ENCODE results near the gene BCL11A.

DNA sequence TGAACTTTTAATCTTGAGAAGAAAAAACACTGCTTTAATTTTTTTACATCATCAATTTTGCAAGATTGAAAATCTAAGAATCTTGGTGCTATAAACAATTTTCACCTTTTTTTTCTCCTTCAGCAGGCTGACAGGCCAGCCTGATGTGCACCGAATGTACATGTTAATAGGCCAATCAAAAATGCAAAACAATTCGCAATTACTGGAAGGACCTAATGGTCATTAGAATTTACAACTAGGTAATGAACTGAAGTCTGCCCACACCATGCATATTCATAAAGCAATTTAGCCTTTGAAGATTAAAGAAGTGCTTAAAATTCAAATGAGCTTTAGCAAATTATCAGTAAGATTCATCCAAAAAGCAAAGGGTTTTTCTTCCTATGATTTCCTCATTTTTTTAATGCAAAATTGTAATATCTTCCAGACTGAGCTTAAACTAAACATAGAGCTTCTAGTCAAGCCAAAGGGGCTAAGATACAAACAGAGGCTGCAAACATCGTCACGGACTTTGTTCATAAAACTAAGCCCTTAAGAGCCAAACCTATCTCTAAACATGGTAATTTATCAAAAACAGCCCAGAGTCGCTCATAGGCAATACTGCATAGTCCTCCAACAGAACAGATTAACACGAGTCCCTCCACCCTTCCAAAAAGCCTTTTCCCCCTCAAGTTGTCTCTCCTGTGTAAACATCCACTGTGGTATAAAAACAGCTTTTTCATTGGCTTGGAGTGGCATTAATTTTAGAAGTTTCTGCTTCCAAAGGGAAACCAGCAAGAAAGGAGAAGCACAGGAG is 18.4 kb downstream of the BCL11A start:
- TF ChIP-seq POLR2AphosphoS5 (IDR thresholded peaks at IDR 0.05; ENCODE audit: low read depth, low read length): no peak
- TF ChIP-seq CTCF (IDR thresholded peaks at IDR 0.05): no peak
- TF ChIP-seq, protein P1, sequence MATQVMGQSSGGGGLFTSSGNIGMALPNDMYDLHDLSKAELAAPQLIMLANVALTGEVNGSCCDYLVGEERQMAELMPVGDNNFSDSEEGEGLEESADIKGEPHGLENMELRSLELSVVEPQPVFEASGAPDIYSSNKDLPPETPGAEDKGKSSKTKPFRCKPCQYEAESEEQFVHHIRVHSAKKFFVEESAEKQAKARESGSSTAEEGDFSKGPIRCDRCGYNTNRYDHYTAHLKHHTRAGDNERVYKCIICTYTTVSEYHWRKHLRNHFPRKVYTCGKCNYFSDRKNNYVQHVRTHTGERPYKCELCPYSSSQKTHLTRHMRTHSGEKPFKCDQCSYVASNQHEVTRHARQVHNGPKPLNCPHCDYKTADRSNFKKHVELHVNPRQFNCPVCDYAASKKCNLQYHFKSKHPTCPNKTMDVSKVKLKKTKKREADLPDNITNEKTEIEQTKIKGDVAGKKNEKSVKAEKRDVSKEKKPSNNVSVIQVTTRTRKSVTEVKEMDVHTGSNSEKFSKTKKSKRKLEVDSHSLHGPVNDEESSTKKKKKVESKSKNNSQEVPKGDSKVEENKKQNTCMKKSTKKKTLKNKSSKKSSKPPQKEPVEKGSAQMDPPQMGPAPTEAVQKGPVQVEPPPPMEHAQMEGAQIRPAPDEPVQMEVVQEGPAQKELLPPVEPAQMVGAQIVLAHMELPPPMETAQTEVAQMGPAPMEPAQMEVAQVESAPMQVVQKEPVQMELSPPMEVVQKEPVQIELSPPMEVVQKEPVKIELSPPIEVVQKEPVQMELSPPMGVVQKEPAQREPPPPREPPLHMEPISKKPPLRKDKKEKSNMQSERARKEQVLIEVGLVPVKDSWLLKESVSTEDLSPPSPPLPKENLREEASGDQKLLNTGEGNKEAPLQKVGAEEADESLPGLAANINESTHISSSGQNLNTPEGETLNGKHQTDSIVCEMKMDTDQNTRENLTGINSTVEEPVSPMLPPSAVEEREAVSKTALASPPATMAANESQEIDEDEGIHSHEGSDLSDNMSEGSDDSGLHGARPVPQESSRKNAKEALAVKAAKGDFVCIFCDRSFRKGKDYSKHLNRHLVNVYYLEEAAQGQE (IDR thresholded peaks at IDR 0.05; ENCODE audit: insufficient read depth in 1 of 2, low read depth in 2 of 2, low read length in 1 of 2): no peak
